Right atrium auricular region (tissue), 2 donors: ENCODE measurements around the gene HNRNPAB. TPM values are rescaled to one million over a fixed set of nuclear protein-coding genes. Genes with fewer than 3 reads are reported as not detected.
"Not testable (repeated sequence)": the region's sequence is repeated elsewhere in the genome, so short reads cannot be mapped to it uniquely, and the experiment has no call there.

Experiments used
- DNase-seq: peaks from one replicate; pipeline ENCODE4 v3.0.0-alpha.2; 2019; ENCODE audit warnings: low spot score
- H3K27ac ChIP-seq, 2 donors: fragments of 200-600 bp; sonication (generic); 1 replicate in 1 of 2; 2 replicates in 1 of 2; pipeline ENCODE4 v1.5.1; 2016 to 2019
- H3K27me3 ChIP-seq, 2 donors: fragments of 200-600 bp; sonication (generic); one replicate each; pipeline versions ENCODE4 v1.5.1 to v1.6.0; 2017 to 2019
- H3K36me3 ChIP-seq: fragments of 200-600 bp; sonication (generic); one replicate; pipeline ENCODE4 v1.5.1; 2016
- H3K4me1 ChIP-seq, 2 donors: fragments of 200-600 bp; sonication (generic); one replicate each; pipeline versions ENCODE4 v1.5.1 to v1.6.0; 2017 to 2019
- H3K4me3 ChIP-seq, 2 donors: fragments of 200-600 bp; sonication (generic); 1 replicate in 1 of 2; 2 replicates in 1 of 2; pipeline ENCODE4 v1.5.1; 2017 to 2019; ENCODE audit warnings: mild to moderate bottlenecking in 1 of 2, moderate library complexity in 1 of 2
- H3K9me3 ChIP-seq, 2 donors: fragments of 200-600 bp; sonication (generic); one replicate each; pipeline ENCODE4 v1.5.1; 2019
- total RNA-seq, 2 donors: library from RNA; depleted of rRNA; stranded (reverse); fragments of >200 nt; gene quantifications; one replicate each; pipeline ENCODE4 v1.1.0, GENCODE V29; 2016
- TF ChIP-seq, protein P1 (sequence below), 2 donors: fragments of 200-600 bp; sonication (generic); IDR thresholded peaks; one replicate each; pipeline ENCODE4 v1.5.1; 2019; ENCODE audit warnings: antibody characterized with exemption in 2 of 2

HNRNPAB gene
- total RNA-seq, 2 donors from 2014 or later, result 62.4 to 69.1 TPM

DNA sequence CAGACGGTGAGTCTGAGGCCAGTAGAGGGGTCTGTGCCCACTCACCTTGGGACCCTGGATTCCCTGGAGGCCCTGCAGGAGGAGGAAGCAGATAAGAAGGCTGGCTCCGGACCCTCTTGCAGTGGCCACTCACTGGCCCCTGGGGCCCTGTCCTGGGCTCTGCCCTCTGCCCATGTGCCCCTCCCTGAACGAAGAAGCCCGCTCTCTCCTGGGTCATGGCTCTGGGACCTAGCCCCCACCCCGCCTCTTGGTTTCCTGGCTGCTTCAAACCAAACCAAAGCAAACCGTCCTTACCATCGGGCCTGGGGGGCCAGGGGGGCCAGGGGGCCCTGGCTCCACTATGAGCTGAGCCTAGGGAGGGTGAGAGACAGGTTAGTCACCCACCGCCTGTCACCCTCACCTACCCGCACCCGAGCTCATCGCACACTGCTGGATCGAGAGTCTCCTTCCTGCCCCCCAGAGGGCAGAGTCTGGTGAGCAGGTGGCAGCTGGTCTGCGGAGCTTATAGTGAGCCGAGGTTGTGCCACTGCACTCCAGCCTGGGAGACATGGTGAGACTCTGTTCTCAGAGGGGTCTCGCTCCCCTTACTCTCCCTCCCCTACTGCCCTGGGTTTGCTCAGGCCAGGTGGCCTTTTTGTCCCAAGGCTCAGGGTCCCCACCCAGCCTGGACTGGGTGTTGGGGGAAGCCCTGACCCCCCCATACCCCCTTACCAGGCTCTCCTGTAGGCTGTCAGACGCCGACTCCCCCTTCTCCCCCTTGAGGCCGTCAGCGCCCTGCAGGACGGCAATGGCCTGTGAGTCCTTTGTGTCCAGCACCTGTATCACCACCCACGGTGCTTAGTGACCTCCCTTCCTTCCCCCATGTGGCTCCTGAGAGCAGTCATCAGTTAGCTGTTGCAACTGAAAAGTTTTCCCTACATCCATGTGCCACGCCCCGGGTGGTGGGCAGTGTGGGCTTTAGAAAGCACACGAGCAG, 43.4 kb downstream of the HNRNPAB start:
- Histone ChIP-seq H3K27me3 (no peaks in the 10 kb centered on the region), H3K9me3 (no peaks in the 10 kb centered on the region), H3K4me3 (no peak overlapping the region), H3K27ac (no peak overlapping the region), H3K36me3 (no peaks in the 10 kb centered on the region), H3K4me1 (peaks cover 0 to 5% of the 10 kb centered on the region in 2 donors)
- no peak for DNase-seq
- TF ChIP-seq, protein P1, sequence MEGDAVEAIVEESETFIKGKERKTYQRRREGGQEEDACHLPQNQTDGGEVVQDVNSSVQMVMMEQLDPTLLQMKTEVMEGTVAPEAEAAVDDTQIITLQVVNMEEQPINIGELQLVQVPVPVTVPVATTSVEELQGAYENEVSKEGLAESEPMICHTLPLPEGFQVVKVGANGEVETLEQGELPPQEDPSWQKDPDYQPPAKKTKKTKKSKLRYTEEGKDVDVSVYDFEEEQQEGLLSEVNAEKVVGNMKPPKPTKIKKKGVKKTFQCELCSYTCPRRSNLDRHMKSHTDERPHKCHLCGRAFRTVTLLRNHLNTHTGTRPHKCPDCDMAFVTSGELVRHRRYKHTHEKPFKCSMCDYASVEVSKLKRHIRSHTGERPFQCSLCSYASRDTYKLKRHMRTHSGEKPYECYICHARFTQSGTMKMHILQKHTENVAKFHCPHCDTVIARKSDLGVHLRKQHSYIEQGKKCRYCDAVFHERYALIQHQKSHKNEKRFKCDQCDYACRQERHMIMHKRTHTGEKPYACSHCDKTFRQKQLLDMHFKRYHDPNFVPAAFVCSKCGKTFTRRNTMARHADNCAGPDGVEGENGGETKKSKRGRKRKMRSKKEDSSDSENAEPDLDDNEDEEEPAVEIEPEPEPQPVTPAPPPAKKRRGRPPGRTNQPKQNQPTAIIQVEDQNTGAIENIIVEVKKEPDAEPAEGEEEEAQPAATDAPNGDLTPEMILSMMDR (IDR thresholded peaks at IDR 0.05), result no peak

DNA sequence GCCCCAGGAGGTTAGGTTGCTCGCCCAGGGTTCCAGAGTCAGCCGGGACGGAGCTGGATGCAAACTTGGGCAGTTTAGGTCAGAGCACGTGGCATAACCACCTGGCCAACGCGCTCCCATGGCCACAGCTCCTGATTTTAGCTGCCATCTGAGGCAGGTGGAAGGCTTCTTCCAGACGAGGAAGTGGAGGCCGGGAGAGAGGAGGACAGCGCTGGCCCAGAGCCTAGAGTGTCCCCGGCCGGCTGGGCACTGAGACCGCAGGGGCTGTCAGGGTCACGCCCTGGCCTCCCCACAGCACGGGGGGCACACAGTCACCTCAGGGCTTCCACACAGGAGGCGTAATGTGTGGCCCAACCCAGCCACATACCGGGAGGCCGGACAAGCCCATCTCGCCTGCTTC, 44.4 kb downstream of the HNRNPAB start:
- no peak overlapping the region for H3K4me3 ChIP-seq
- H3K4me1 ChIP-seq, result peaks cover 0 to 5% of the 10 kb centered on the region in 2 donors
- H3K9me3 ChIP-seq, result no peaks in the 10 kb centered on the region
- no peaks in the 10 kb centered on the region for H3K36me3 ChIP-seq
- TF ChIP-seq, protein P1 (IDR thresholded peaks at IDR 0.05), result no peak
- no peak overlapping the region for H3K27ac ChIP-seq
- no peaks in the 10 kb centered on the region for H3K27me3 ChIP-seq
- no peak for DNase-seq

DNA sequence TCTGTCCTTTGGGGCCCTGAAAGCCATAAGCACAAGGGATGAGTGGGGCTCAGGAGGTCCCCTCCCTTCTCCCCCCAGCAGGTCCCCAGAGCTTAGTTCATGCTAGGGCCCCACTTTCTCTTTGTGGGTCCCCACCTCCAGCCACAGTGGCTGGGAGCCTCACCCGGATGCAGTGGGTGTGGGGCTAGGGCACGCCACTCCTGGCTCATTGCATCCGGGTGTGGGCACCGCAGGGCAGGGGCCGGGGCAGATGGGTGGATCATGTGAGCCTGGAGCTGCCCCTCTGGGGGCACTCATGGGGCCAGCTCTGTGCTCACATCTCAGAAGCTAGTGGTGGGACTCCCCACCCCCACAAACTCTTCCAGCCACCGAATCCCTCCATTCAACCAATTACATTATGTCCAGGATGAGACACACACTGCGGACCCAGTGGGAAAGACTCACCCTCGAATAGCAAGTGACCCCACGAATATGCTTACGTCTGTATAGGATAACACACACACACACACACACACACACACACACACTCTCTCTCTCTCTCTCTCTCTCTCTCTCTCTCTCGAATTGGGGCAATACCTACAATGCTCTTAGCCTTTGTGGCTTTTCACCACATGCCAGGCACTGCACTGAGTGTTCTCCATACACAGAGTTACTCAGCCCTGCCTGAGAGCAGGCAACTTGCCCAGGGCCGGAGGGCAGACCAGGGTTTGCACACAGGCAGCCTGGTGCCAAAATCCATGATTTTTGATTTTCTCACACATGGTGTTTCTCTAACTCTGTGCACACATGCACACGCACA, 45.1 kb downstream of the HNRNPAB start:
- no peak for DNase-seq
- Histone ChIP-seq H3K27me3 (no peaks in the 10 kb centered on the region), H3K36me3 (no peaks in the 10 kb centered on the region), H3K27ac (no peak overlapping the region), H3K4me3 (no peak overlapping the region), H3K4me1 (peaks cover 0 to 5% of the 10 kb centered on the region in 2 donors), H3K9me3 (no peaks in the 10 kb centered on the region)
- TF ChIP-seq, protein P1 (IDR thresholded peaks at IDR 0.05), result no peak

DNA sequence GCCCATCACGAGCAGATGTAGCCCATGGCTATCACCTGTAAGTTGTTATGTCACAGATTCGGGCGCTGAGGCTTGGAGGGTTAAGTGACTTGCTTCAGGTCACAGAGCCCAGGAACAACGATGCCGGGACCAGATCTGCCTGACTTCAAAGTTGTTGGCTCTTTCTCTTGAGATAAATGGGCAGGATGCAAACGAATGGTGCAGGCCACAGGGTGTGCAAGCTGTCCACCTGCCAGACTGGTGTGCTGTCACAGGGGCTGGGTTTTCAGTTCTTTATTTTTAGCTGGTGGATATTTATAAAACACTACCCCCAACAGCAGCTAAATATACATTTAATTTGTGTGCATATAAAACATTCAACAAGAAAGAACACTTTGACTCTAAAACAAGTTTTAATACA, 45.9 kb downstream of the HNRNPAB start:
- Histone ChIP-seq H3K9me3 (no peaks in the 10 kb centered on the region), H3K27ac (no peak overlapping the region), H3K27me3 (no peaks in the 10 kb centered on the region), H3K4me1 (peaks cover 0 to 5% of the 10 kb centered on the region in 2 donors), H3K36me3 (no peaks in the 10 kb centered on the region), H3K4me3 (no peak overlapping the region)
- DNase-seq, result no peak
- TF ChIP-seq, protein P1 (IDR thresholded peaks at IDR 0.05), result no peak

DNA sequence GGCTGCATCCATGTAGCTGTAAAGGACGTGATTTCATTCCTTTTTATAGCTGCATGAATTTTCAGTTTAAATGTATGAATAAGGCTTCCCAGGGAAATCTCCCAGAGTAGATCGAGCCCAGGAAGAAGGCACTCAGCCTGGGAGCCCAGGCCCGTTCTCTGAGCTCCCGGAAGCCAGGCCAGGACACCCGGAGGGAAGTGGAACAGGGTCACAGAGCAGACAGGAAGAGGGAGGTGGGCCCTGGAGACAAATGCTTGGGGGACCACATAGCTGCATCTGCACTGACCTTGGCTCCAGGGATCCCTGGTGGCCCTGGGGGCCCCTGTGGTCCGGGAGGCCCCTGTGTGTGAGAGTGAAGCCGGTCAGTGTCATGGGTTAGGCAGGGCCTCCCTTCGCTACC, 47.9 kb downstream of the HNRNPAB start:
- Histone ChIP-seq H3K27ac (no peak overlapping the region), H3K36me3 (no peaks in the 10 kb centered on the region), H3K4me3 (no peak overlapping the region), H3K4me1 (peaks cover 0 to 5% of the 10 kb centered on the region in 2 donors), H3K27me3 (no peaks in the 10 kb centered on the region), H3K9me3 (no peaks in the 10 kb centered on the region)
- TF ChIP-seq, protein P1 (IDR thresholded peaks at IDR 0.05), result no peak
- DNase-seq, result no peak

DNA sequence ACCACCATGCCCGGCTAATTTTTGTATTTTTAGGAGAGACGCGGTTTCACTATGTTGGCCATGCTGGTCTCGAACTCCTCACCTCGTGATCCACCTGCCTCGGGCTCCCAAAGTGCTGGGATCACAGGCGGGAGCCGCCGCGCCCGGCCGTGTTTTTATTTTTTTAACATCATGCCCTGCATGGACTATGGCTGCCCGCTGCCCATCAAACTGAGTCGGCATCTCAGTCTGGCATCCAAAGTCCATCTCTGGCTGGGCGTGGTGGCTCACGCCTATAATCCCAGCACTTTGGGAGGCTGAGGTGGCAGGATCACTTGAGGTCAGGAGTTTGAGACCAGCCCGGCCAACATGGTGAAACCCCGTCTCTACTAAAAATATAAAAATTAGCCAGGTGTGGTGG, 49.3 kb downstream of the HNRNPAB start:
- H3K4me1 ChIP-seq, H3K27me3 ChIP-seq: not testable (repeated sequence)

More for the DNA sequence above, 49.3 kb downstream of the HNRNPAB start:
- H3K4me3 ChIP-seq, DNase-seq, H3K27ac ChIP-seq, H3K9me3 ChIP-seq, H3K36me3 ChIP-seq: not testable (repeated sequence)
